Right lobe of liver (tissue), 4 donors: ENCODE results near the gene THTPA.
A peak's percentile ranks its signal among the peaks of the same experiment; 100 is the strongest.

ENCODE experiments used
- POLR2A ChIP-seq: fragments of 450-650 bp; IDR thresholded peaks from one replicate; pipeline ENCODE4 v1.6.1; 2017; ENCODE audit warnings: antibody characterized with exemption, mild to moderate bottlenecking
- TF ChIP-seq, protein P1 (sequence below), 4 donors: fragments of 200-600 bp in 3 of 4; fragments of 450-650 bp in 1 of 4; IDR thresholded peaks; one replicate each; pipeline versions ENCODE4 v1.5.1 to v1.8.0; 2016 to 2022; ENCODE audit warnings: antibody characterized with exemption in 4 of 4, mild to moderate bottlenecking in 2 of 4
- donor health status: DM: no; HTN: no; CAD: no.
- donor health status: DM: no; HTN: no; CAD: no.
- donor health status: DM: no; HTN: yes; CAD: no.

DNA sequence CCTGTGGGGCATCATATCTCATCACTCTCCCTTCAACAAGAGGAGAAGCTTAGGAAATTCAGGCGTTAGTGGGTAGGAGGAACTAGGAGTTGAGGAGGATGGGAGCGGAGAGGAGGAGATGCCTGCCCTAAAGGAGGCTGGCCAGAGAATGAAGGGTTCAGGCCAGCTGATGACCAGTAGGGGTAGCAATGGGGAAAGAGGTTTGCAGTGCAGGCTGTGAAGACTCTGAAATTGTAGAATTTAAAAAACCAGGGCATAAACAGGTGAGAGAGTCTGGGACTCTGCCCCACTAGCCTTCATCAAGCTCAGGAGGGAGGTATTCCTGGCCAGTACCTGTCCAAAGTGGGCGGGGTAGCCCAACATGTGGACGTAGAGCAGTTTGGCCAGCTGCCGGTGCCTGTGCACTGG lies 10.7 kb downstream of the THTPA start:
- TF ChIP-seq POLR2A: no peak
- TF ChIP-seq, protein P1, sequence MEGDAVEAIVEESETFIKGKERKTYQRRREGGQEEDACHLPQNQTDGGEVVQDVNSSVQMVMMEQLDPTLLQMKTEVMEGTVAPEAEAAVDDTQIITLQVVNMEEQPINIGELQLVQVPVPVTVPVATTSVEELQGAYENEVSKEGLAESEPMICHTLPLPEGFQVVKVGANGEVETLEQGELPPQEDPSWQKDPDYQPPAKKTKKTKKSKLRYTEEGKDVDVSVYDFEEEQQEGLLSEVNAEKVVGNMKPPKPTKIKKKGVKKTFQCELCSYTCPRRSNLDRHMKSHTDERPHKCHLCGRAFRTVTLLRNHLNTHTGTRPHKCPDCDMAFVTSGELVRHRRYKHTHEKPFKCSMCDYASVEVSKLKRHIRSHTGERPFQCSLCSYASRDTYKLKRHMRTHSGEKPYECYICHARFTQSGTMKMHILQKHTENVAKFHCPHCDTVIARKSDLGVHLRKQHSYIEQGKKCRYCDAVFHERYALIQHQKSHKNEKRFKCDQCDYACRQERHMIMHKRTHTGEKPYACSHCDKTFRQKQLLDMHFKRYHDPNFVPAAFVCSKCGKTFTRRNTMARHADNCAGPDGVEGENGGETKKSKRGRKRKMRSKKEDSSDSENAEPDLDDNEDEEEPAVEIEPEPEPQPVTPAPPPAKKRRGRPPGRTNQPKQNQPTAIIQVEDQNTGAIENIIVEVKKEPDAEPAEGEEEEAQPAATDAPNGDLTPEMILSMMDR (IDR thresholded peaks at IDR 0.05): peak in 1 of 4 donors; percentile 7
